H1 (cell line): ENCODE measurements around the gene MACROD2. TPM values are rescaled to one million over a fixed set of nuclear protein-coding genes. Genes with fewer than 3 reads are reported as not detected.

Experiments used
- CTCF ChIA-PET: fragments of 300-600 bp; sonication (Branson Sonifier 250); formaldehyde crosslinking; loops from one replicate; lab custom pipeline; 2021; ENCODE audit not compliant: partially characterized antibody; lab: Charles Lee
- POLR2A ChIA-PET: fragments of 300-600 bp; sonication (Branson Sonifier 250); formaldehyde crosslinking; loops from one replicate; lab custom pipeline; 2021; ENCODE audit warnings: inconsistent platforms; ENCODE audit not compliant: partially characterized antibody; lab: Charles Lee
- DNase-seq, 2 experiments: peaks; one replicate each; pipeline versions ENCODE4 v3.0.0 to v3.0.0-alpha.2; 2010 to 2022; ENCODE audit warnings: low spot score in 2 of 2, low read depth in 1 of 2, mixed read lengths in 1 of 2
- FAIRE-seq: peaks from 2 replicates; lab custom pipeline; 2011; peaks lifted over from hg19 to GRCh38; lab: Jason Lieb, UNC
- H2AFZ ChIP-seq: 2 replicates; pipeline ENCODE4 v1.8.1; 2012; ENCODE audit warnings: low read length, inconsistent platforms
- H2AK5ac ChIP-seq: 2 replicates; pipeline ENCODE4 v1.6.1; 2013; ENCODE audit warnings: low read depth, low read length
- H2BK120ac ChIP-seq: replicated peaks from 2 replicates; pipeline ENCODE3; 2013; ENCODE audit warnings: low read depth, low read length, inconsistent platforms
- H2BK12ac ChIP-seq: 2 replicates; pipeline ENCODE4 v1.6.1; 2013; ENCODE audit warnings: low read depth, low read length
- H2BK15ac ChIP-seq: 2 replicates; pipeline ENCODE4 v1.6.1; 2013; ENCODE audit warnings: low read length
- H2BK20ac ChIP-seq: 2 replicates; pipeline ENCODE4 v1.6.1; 2013; ENCODE audit warnings: low read length
- H2BK5ac ChIP-seq: 2 replicates; pipeline ENCODE4 v1.6.1; 2013; ENCODE audit warnings: low read depth, low read length
- H3K14ac ChIP-seq: 2 replicates; pipeline ENCODE4 v1.6.1; 2013; ENCODE audit warnings: inconsistent platforms; ENCODE audit not compliant: insufficient read length
- H3K18ac ChIP-seq: 2 replicates; pipeline ENCODE4 v1.6.1; 2013; ENCODE audit warnings: low read length; ENCODE audit errors: extremely low read depth
- H3K23ac ChIP-seq: 2 replicates; pipeline ENCODE4 v1.6.1; 2013; ENCODE audit warnings: inconsistent platforms; ENCODE audit not compliant: insufficient read length
- H3K23me2 ChIP-seq: 2 replicates; pipeline ENCODE4 v1.6.1; 2013; ENCODE audit warnings: low read depth, low read length
- H3K27ac ChIP-seq: 2 replicates; pipeline ENCODE4 v1.6.1; 2011; ENCODE audit warnings: low read depth, low read length, inconsistent platforms
- H3K27me3 ChIP-seq, 4 experiments: replicated peaks in 1 of 4; 1 replicate in 1 of 4; 2 replicates in 3 of 4; pipeline versions ENCODE4 v1.6.1 to v1.8.1; 2011 to 2013; ENCODE audit warnings: low read length in 3 of 4, mild to moderate bottlenecking in 3 of 4, inconsistent platforms in 2 of 4, mixed read lengths in 2 of 4, moderate library complexity in 1 of 4; ENCODE audit not compliant: control insufficient read depth in 3 of 4, insufficient read depth in 3 of 4; ENCODE audit errors: extremely low read depth in 1 of 4
- H3K36me3 ChIP-seq, 4 experiments: 2 replicates each; pipeline versions ENCODE4 v1.6.1 to v1.8.1; 2011 to 2013; ENCODE audit warnings: mild to moderate bottlenecking in 4 of 4, low read length in 3 of 4, moderate library complexity in 2 of 4, control low read depth in 1 of 4, inconsistent platforms in 1 of 4; ENCODE audit not compliant: insufficient read depth in 4 of 4, control insufficient read depth in 2 of 4
- H3K4ac ChIP-seq: replicated peaks from 2 replicates; pipeline ENCODE3; 2013; ENCODE audit warnings: low read length, low read depth, mixed read lengths, inconsistent platforms; ENCODE audit not compliant: insufficient read length
- H3K4me1 ChIP-seq, 4 experiments: replicated peaks in 1 of 4; 1 replicate in 1 of 4; 2 replicates in 3 of 4; pipeline versions ENCODE4 v1.6.1 to v1.8.1; 2011 to 2013; ENCODE audit warnings: low read length in 3 of 4, inconsistent platforms in 2 of 4, mixed read lengths in 1 of 4; ENCODE audit not compliant: insufficient read depth in 4 of 4, control insufficient read depth in 3 of 4
- H3K4me2 ChIP-seq, 2 experiments: 2 replicates each; pipeline versions ENCODE4 v1.6.1 to v1.8.1; 2011 to 2013; ENCODE audit warnings: low read depth in 2 of 2, low read length in 2 of 2, control low read depth in 1 of 2, inconsistent platforms in 1 of 2, mild to moderate bottlenecking in 1 of 2; ENCODE audit not compliant: insufficient read depth in 1 of 2
- H3K4me3 ChIP-seq, 4 experiments: fragments of 200-600, 300-600 bp in 1 of 4; sonication (generic), shearing (Covaris generic), sonication (Bioruptor Twin) in 1 of 4; 2 replicates each; pipeline versions ENCODE4 v1.5.1 to v1.8.1; 2011 to 2016; ENCODE audit warnings: low read length in 4 of 4, low read depth in 3 of 4, control low read depth in 2 of 4, inconsistent platforms in 2 of 4, mild to moderate bottlenecking in 2 of 4, mixed read lengths in 1 of 4, moderate library complexity in 1 of 4; ENCODE audit not compliant: insufficient read depth in 2 of 4; ENCODE audit errors: extremely low read depth in 1 of 4
- H3K56ac ChIP-seq: replicated peaks from 2 replicates; pipeline ENCODE3; 2013; ENCODE audit warnings: low read depth, mild to moderate bottlenecking, mixed read lengths, low read length, inconsistent platforms; ENCODE audit not compliant: insufficient read length
- H3K79me1 ChIP-seq: 2 replicates; pipeline ENCODE4 v1.6.1; 2013; ENCODE audit warnings: low read depth, low read length, control low read depth
- H3K79me2 ChIP-seq, 2 experiments: 2 replicates each; pipeline versions ENCODE4 v1.6.1 to v1.8.1; 2012 to 2013; ENCODE audit warnings: low read length in 2 of 2, mild to moderate bottlenecking in 2 of 2, inconsistent platforms in 1 of 2; ENCODE audit not compliant: insufficient read depth in 2 of 2, control insufficient read depth in 1 of 2
- H3K9ac ChIP-seq, 4 experiments: replicated peaks in 1 of 4; 1 replicate in 1 of 4; 2 replicates in 3 of 4; pipeline versions ENCODE4 v1.6.1 to v1.8.1; 2011 to 2013; ENCODE audit warnings: low read depth in 3 of 4, low read length in 3 of 4, control low read depth in 2 of 4, mild to moderate bottlenecking in 2 of 4, moderate library complexity in 2 of 4, inconsistent platforms in 1 of 4; ENCODE audit errors: extremely low read depth in 1 of 4
- H3K9me3 ChIP-seq, 2 experiments: 2 replicates each; pipeline versions ENCODE4 v1.6.1 to v1.8.1; 2012 to 2013; ENCODE audit warnings: mild to moderate bottlenecking in 2 of 2, moderate library complexity in 2 of 2, control low read depth in 1 of 2, inconsistent platforms in 1 of 2, low read depth in 1 of 2, low read length in 1 of 2, mixed read lengths in 1 of 2; ENCODE audit not compliant: insufficient read depth in 2 of 2
- H4K20me1 ChIP-seq, 2 experiments: replicated peaks in 1 of 2; 2 replicates each; pipeline versions ENCODE3 to v1.8.1; 2011 to 2013; ENCODE audit warnings: inconsistent platforms in 2 of 2, low read length in 2 of 2, mild to moderate bottlenecking in 1 of 2; ENCODE audit not compliant: insufficient read depth in 2 of 2, control insufficient read depth in 1 of 2
- H4K5ac ChIP-seq: 2 replicates; pipeline ENCODE4 v1.6.1; 2013; ENCODE audit warnings: low read length, low read depth, mixed read lengths, inconsistent platforms; ENCODE audit not compliant: insufficient read length
- H4K8ac ChIP-seq: 2 replicates; pipeline ENCODE4 v1.8.0; 2013; ENCODE audit warnings: mild to moderate bottlenecking, moderate library complexity, low read length, inconsistent platforms; ENCODE audit not compliant: insufficient read depth; ENCODE audit errors: extremely low read depth
- H4K91ac ChIP-seq: replicated peaks from 2 replicates; pipeline ENCODE3; 2013; ENCODE audit warnings: low read length, mixed read lengths, inconsistent platforms; ENCODE audit not compliant: insufficient read length
- EP300 ChIP-seq, 2 experiments: IDR thresholded peaks; 1 replicate in 1 of 2; 2 replicates in 1 of 2; pipeline ENCODE4 v1.6.1; 2011 to 2012; ENCODE audit warnings: low read depth in 2 of 2, low read length in 2 of 2, mild to moderate bottlenecking in 2 of 2, borderline replicate concordance in 1 of 2, inconsistent platforms in 1 of 2, moderate library complexity in 1 of 2
- EZH2 ChIP-seq: fragments of 200-600 bp; sonication (generic); IDR thresholded peaks from 2 replicates; pipeline ENCODE4 v1.7.1; 2012; ENCODE audit warnings: low read depth, mild to moderate bottlenecking, moderate library complexity, low read length, inconsistent platforms; ENCODE audit not compliant: severe bottlenecking
- KDM4A ChIP-seq: IDR thresholded peaks from one replicate; pipeline ENCODE4 v1.7.1; 2012; ENCODE audit warnings: low read depth, mild to moderate bottlenecking, moderate library complexity, low read length, inconsistent platforms; ENCODE audit not compliant: severe bottlenecking
- RAD21 ChIP-seq, 2 experiments: IDR thresholded peaks in 1 of 2; conservative IDR thresholded peaks in 1 of 2; 2 replicates each; pipeline ENCODE4 v1.6.1; 2011; ENCODE audit warnings: low read depth in 2 of 2, low read length in 2 of 2, improper control_type of control experiment in 1 of 2, inconsistent platforms in 1 of 2, mild to moderate bottlenecking in 1 of 2, moderate library complexity in 1 of 2
- WGBS, 2 experiments: shearing (Covaris generic) in 1 of 2; methylation state at CpG; one replicate each; pipeline versions ENCODE4 v1.1.6 to v1.1.7; 2013 to 2015; ENCODE audit warnings: low lambda C conversion rate in 2 of 2, mixed read lengths in 2 of 2, inconsistent platforms in 1 of 2, low coverage in 1 of 2, missing lambda C conversion rate in 1 of 2; ENCODE audit not compliant: insufficient replicate concordance in 2 of 2, insufficient coverage in 1 of 2, insufficient read length in 1 of 2; ENCODE audit errors: extremely low coverage in 1 of 2, missing lambda C conversion rate in 1 of 2; 5-methylcytosine and 5-hydroxymethylcytosine counted together
- polyA plus RNA-seq, 7 experiments: library from polyadenylated mRNA; depleted of rRNA in 3 of 7; stranded (reverse) in 5 of 7; unstranded in 2 of 7; fragments of >200 nt in 5 of 7; fragments of 200-250 nt in 2 of 7; gene quantifications; 1 replicate in 5 of 7; 2 replicates in 1 of 7; 4 replicates in 1 of 7; pipeline versions ENCODE4 v1.2.1 to v1.2.3, GENCODE V29; 2011 to 2013; ENCODE audit warnings: missing spikeins in 2 of 7, mixed read lengths in 2 of 7
- total RNA-seq: library from RNA; stranded (reverse); fragmentation: NEBNext Ultra II Directional; extraction: Animal tissue kit (Norgen Biotek cat#: 25700); gene quantifications from 2 replicates; pipeline ENCODE4 v1.2.1, GENCODE V29; 2021
- TF ChIP-seq, protein P1 (sequence below): IDR thresholded peaks from 2 replicates; pipeline ENCODE4 v1.6.1; 2012; ENCODE audit warnings: inconsistent platforms

The MACROD2 gene
- total and polyA plus RNA-seq, 2 of the 8 experiments (the other 6 are each of a cell fraction or from before 2014, with no cell fraction given), result 0.70 to 3.9 TPM

DNA sequence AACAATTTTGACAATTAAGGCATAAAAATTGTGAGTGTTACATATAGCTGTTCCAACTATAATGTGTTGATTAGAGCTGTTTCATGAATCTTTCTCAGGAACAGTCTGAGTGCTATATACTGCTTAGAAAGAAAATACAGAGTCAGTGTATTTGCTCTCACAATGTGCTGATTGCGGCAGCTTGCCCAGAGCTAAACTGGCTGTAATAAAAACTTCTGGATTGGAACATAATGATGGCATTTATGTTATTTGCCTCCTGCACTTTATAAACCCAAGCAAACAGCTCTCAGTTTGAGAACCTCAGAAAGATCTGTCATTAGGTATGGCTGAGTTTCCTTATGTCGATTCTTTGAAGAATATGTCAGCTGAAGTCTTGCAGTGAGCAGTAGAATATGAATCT is 312.6 kb downstream of the MACROD2 start:
- FAIRE-seq, result no peak
- POLR2A ChIA-PET, result no interaction called here
- TF ChIP-seq, protein P1, sequence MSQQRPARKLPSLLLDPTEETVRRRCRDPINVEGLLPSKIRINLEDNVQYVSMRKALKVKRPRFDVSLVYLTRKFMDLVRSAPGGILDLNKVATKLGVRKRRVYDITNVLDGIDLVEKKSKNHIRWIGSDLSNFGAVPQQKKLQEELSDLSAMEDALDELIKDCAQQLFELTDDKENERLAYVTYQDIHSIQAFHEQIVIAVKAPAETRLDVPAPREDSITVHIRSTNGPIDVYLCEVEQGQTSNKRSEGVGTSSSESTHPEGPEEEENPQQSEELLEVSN, result no peak
- TF ChIP-seq EP300 (IDR thresholded peaks at IDR 0.05; ENCODE audit: borderline replicate concordance in 1 of 2, low read depth in 2 of 2, low read length in 2 of 2) (no peak), EZH2 (no peak), RAD21 (IDR thresholded peaks at IDR 0.05 in 1 of 2, conservative IDR thresholded peaks at IDR 0.05 in 1 of 2; ENCODE audit: low read depth in 2 of 2, low read length in 2 of 2) (no peak), KDM4A (no peak)

More for the DNA sequence above, 312.6 kb downstream of the MACROD2 start:
- no peak overlapping the region for H3K56ac ChIP-seq
- H3K4me1 ChIP-seq, result no peaks in the 10 kb centered on the region; a peak in 1 of 7 replicates
- no peaks in the 10 kb centered on the region for H3K9me3 ChIP-seq
- no peak overlapping the region for H3K9ac ChIP-seq
- no peak overlapping the region for H3K4me2 ChIP-seq
- no peak overlapping the region for H2BK12ac ChIP-seq
- H3K27ac ChIP-seq, result no peak overlapping the region
- H3K79me2 ChIP-seq, result no peaks in the 10 kb centered on the region
- H3K27me3 ChIP-seq, result no peaks in the 10 kb centered on the region
- H3K36me3 ChIP-seq, result no peaks in the 10 kb centered on the region
- no peak overlapping the region for H3K4ac ChIP-seq
- H4K20me1 ChIP-seq, result no peaks in the 10 kb centered on the region
- no peak overlapping the region for H2BK20ac ChIP-seq
- CTCF ChIA-PET, result no interaction called here
- no peak overlapping the region for H4K8ac ChIP-seq
- no peak overlapping the region for H2BK15ac ChIP-seq
- H2BK5ac ChIP-seq, result no peak overlapping the region
- no peak overlapping the region for H2AK5ac ChIP-seq
- no peaks in the 10 kb centered on the region for H3K79me1 ChIP-seq
- H2AFZ ChIP-seq, result no peak overlapping the region
- H2BK120ac ChIP-seq, result no peak overlapping the region
- 93% methylated on average over 2 of the region's 2 CpGs; no CpG with 5 or more reads in 1 of the 2 experiments for WGBS, 2 experiments
- DNase-seq, result no peak
- no peak overlapping the region for H4K91ac ChIP-seq
- H4K5ac ChIP-seq, result no peak overlapping the region
- H3K23me2 ChIP-seq, result no peaks in the 10 kb centered on the region
- H3K4me3 ChIP-seq, result no peak overlapping the region
- no peak overlapping the region for H3K14ac ChIP-seq
- H3K23ac ChIP-seq, result no peak overlapping the region
- H3K18ac ChIP-seq, result no peak overlapping the region
